NB4 (cell line): ENCODE results near the gene IQGAP3.
A peak's percentile ranks its signal among the peaks of the same experiment; 100 is the strongest.

Source experiments
- DNase-seq: peaks from one replicate; pipeline ENCODE4 v3.0.0; 2010; ENCODE audit warnings: low read depth
- H3K4me3 ChIP-seq: one replicate; pipeline ENCODE4 v1.5.1; 2011; ENCODE audit warnings: mild to moderate bottlenecking, low read depth, low read length, moderate library complexity
- MAX ChIP-seq: IDR thresholded peaks from 2 replicates; pipeline ENCODE4 v1.6.1; 2011; ENCODE audit warnings: low read depth, low read length
- MYC ChIP-seq: IDR thresholded peaks from 2 replicates; pipeline ENCODE4 v1.6.1; 2011; ENCODE audit warnings: low read depth, low read length
- POLR2A ChIP-seq: IDR thresholded peaks from 2 replicates; pipeline ENCODE4 v1.6.1; 2011; ENCODE audit warnings: mild to moderate bottlenecking; ENCODE audit not compliant: insufficient read length; ENCODE audit errors: extremely low read depth
- TF ChIP-seq, protein P1 (sequence below): IDR thresholded peaks from one replicate; pipeline ENCODE4 v1.5.1; 2012; ENCODE audit warnings: low read depth, low read length

The IQGAP3 gene

DNA sequence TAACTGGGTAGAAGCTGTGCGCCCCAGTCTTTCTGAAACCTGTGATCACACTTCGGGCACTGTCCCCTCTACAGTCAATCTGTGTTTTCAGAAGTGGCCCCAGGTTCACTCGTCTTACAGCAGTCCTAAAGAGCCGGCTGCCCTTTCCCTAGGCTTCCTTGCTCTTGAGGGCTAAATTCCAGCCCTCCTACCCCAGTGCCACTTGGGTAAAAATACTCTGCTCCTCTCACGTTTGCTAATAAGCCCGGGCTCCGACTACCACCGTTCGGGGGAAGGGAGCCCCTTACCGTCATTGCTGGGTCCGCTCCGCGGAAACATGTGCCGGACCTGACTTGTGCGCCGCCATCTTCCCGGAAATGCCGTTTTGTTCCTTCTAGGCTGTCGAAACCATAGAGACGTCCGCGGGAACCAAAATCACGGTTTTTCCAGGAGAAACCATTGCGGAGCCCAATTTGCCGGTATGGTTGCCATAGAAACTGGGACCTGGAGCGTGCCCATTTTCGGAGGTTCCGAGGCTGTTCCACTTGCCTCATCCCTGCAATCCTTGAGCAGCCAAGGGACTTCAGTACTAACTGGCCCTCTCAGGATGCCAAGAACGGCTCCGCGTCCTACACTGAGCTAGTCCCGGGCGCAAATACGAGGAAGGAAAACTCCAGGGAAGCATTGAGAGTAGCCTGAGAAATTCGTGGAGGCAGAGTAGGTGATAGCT lies 28.9 kb upstream of the IQGAP3 start, which contains the start of gene GPATCH4:
Gene GPATCH4, minus strand, starts transcription at position 358 of the 709 bp plus-strand sequence.
- peak within 1 kb of the TSS; percentile 97 for H3K4me3 ChIP-seq
- TF ChIP-seq MAX, result peak; percentile 97
- TF ChIP-seq MYC, result peak; percentile 98
- TF ChIP-seq, protein P1, sequence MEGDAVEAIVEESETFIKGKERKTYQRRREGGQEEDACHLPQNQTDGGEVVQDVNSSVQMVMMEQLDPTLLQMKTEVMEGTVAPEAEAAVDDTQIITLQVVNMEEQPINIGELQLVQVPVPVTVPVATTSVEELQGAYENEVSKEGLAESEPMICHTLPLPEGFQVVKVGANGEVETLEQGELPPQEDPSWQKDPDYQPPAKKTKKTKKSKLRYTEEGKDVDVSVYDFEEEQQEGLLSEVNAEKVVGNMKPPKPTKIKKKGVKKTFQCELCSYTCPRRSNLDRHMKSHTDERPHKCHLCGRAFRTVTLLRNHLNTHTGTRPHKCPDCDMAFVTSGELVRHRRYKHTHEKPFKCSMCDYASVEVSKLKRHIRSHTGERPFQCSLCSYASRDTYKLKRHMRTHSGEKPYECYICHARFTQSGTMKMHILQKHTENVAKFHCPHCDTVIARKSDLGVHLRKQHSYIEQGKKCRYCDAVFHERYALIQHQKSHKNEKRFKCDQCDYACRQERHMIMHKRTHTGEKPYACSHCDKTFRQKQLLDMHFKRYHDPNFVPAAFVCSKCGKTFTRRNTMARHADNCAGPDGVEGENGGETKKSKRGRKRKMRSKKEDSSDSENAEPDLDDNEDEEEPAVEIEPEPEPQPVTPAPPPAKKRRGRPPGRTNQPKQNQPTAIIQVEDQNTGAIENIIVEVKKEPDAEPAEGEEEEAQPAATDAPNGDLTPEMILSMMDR, result no peak
- peak; percentile 65 for TF ChIP-seq POLR2A
- DNase-seq, result peak; percentile 84

DNA sequence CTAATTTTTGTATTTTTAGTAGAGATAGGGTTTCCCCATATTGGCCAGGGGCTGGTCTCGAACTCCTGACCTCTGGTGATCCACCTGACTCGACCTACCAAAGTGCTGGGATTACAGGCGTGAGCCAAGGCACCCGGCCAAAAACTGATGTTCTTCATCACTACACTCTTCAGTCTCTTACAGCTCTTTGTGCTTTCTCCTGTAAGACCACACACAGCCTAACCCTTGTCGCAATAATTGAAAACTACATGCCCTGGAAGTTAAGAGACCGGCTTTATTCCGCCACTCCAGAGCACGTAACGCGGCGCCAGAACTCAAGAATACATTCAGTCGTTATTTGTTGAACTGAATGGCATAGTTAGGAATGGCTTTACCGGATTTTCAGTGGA lies 28.4 kb upstream of the IQGAP3 start:
- TF ChIP-seq MAX, result no peak
- no peak for TF ChIP-seq POLR2A
- TF ChIP-seq, protein P1, result no peak
- no peak for TF ChIP-seq MYC
- peak; percentile 43 for DNase-seq
- H3K4me3 ChIP-seq, result peak overlapping the region; percentile 97

- peak overlapping the region; percentile 97 for H3K4me3 ChIP-seq
- peak; percentile 88 for DNase-seq
- TF ChIP-seq POLR2A (no peak), MAX (no peak), MYC (peak; percentile 40)
- TF ChIP-seq, protein P1, result peak; percentile 32
Observed at GRCh38 chr1:156599811-156600210, 27.4 kb upstream of the IQGAP3 start.

GRCh38 chr1:156598731-156599432 lies 26.5 kb upstream of the IQGAP3 start:
- H3K4me3 ChIP-seq, result no peak overlapping the region
- TF ChIP-seq MYC (no peak), POLR2A (no peak), MAX (no peak)
- TF ChIP-seq, protein P1, result no peak
- DNase-seq, result no peak

DNA sequence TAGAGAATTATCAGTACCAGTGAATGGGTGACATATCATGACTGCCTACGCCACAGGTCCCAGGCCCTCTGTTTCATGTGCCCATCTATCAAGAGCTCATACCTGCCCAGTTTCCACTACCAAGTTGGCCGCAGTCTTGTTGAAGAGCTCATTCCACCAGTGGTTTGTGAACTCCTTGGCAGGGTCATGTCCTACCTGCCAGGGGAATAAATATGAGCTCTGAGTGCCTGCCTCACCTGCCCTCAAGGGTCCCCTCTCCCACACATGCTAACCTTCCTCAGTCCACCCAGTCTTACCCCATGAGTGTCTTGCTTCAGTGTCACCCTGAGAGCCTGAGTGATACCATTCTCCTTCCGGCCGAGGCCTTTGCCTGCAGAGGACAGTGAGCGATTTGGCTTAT lies 25.8 kb upstream of the IQGAP3 start:
- H3K4me3 ChIP-seq, result no peak overlapping the region
- no peak for DNase-seq
- no peak for TF ChIP-seq MYC
- TF ChIP-seq MAX, result no peak
- no peak for TF ChIP-seq POLR2A
- TF ChIP-seq, protein P1, result no peak
